Measurements from ENCODE around the gene C8G.

The C8G gene

DNA sequence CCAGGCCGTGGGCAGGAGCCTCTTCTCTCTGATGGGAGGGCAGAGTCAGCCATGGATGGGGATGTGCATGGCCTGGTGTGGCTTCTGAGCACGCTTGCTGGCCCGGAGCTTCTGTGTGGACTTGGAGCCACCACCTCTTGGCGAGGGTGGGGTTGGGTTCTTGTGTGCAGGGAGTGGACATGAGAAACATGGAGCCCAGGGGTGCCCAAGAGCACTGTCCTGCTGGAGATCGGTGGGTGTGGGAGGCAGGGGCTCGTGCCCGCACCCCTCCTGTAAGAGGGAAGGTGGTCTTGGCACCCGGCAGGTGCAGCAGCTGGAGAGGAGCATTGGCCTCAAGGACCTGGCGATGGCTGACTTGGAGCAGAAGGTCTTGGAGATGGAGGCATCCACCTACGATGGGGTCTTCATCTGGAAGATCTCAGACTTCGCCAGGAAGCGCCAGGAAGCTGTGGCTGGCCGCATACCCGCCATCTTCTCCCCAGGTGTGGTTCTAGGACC lies 24.3 kb upstream of the C8G start:
- Histone ChIP-seq H3K27ac (peak overlapping the region in 1 of 2 donors; percentile 35), H3K4me3 (no peak overlapping the region)
- no peak for DNase-seq (ENCODE audit: low spot score)
- TF ChIP-seq, protein P1, sequence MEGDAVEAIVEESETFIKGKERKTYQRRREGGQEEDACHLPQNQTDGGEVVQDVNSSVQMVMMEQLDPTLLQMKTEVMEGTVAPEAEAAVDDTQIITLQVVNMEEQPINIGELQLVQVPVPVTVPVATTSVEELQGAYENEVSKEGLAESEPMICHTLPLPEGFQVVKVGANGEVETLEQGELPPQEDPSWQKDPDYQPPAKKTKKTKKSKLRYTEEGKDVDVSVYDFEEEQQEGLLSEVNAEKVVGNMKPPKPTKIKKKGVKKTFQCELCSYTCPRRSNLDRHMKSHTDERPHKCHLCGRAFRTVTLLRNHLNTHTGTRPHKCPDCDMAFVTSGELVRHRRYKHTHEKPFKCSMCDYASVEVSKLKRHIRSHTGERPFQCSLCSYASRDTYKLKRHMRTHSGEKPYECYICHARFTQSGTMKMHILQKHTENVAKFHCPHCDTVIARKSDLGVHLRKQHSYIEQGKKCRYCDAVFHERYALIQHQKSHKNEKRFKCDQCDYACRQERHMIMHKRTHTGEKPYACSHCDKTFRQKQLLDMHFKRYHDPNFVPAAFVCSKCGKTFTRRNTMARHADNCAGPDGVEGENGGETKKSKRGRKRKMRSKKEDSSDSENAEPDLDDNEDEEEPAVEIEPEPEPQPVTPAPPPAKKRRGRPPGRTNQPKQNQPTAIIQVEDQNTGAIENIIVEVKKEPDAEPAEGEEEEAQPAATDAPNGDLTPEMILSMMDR (IDR thresholded peaks at IDR 0.05): no peak

DNA sequence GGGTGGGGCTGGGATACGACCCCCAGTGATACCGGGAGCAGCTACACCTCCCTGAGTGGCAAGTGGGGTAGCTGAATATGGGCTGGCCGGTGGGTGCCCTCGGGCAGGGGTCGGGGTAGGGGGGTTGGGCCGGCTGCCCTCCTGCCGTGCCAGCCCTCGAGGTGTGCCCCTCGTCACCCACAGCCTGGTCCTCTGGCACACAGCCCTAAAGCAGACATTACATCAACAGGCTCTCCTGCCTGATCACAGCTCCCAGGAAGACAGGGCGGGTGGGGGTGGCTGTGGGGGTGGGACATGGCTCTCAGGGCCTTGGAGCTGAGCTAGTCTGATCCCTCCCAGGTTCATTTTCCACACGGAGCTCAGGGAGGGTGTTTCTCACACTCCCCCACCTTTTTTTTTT lies 23.7 kb upstream of the C8G start:
- no peak overlapping the region for H3K4me3 ChIP-seq
- TF ChIP-seq, protein P1 (IDR thresholded peaks at IDR 0.05): no peak
- peak overlapping the region; percentile 35 to 56 for H3K27ac ChIP-seq
- no peak for DNase-seq (ENCODE audit: low spot score)

DNA sequence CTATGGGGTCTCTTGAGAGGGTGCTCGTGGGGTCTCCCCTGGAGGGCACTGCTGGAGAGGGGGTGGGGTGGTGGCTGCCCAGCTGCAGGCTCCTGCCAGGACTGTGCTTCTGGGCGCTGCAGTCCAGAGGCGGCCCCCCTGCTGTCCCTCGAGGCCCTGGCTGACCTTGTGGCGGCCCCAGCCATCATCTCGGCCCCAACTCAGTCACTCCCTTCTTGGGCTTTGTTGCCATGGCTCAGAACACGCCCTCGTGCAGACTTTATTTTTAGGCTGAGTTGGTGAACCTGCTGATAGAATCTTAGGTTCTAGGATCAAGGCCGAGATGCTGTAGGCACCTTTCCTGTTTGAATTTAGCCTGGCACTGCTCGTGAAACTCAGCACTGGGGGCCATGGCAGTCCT lies 23.3 kb upstream of the C8G start:
- no peak for DNase-seq (ENCODE audit: low spot score)
- no peak overlapping the region for H3K4me3 ChIP-seq
- peak overlapping the region; percentile 35 to 56 for H3K27ac ChIP-seq
- TF ChIP-seq, protein P1 (IDR thresholded peaks at IDR 0.05): no peak

DNA sequence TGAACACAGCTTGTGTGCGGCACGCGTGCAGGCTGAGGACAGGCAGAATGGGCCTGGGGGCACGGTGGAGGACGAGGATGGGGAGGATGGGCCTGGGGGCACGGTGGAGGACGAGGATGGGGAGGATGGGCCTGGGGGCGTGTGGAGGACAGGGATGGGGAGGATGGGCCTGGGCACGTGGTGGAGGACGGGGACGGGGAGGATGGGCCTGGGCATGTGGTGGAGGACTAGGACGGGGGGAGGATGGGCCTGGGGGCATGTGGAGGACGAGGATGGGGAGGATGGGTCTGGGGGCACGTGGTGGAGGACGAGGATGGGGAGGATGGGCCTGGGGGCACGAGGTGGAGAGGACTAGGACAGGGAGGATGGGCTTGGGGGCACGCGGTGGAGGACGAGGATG lies 22.5 kb upstream of the C8G start:
- Histone ChIP-seq H3K27ac (peak overlapping the region; percentile 35 to 56), H3K4me3 (no peak overlapping the region)
- DNase-seq (ENCODE audit: low spot score): no peak
- TF ChIP-seq, protein P1 (IDR thresholded peaks at IDR 0.05): no peak

DNA sequence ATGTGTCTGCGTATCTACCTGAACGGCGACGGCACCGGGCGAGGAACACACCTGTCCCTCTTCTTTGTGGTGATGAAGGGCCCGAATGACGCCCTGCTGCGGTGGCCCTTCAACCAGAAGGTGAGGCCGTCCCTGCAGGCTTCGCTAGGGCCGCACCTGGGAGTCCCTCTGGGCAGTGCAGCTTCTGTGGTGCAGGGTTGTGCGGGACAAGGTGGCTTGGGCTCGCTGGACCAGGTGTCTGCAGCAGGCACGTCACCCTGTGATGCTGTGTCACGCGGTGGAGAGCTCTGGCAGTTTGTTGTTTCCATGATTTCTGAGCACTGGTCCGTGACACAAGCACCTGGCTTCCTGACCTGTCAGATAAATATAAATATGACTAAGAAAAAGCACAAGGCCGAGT lies 21.2 kb upstream of the C8G start:
- H3K4me3 ChIP-seq: no peak overlapping the region
- no peak for DNase-seq (ENCODE audit: low spot score)
- no peak overlapping the region for H3K27ac ChIP-seq
- TF ChIP-seq, protein P1 (IDR thresholded peaks at IDR 0.05): no peak

DNA sequence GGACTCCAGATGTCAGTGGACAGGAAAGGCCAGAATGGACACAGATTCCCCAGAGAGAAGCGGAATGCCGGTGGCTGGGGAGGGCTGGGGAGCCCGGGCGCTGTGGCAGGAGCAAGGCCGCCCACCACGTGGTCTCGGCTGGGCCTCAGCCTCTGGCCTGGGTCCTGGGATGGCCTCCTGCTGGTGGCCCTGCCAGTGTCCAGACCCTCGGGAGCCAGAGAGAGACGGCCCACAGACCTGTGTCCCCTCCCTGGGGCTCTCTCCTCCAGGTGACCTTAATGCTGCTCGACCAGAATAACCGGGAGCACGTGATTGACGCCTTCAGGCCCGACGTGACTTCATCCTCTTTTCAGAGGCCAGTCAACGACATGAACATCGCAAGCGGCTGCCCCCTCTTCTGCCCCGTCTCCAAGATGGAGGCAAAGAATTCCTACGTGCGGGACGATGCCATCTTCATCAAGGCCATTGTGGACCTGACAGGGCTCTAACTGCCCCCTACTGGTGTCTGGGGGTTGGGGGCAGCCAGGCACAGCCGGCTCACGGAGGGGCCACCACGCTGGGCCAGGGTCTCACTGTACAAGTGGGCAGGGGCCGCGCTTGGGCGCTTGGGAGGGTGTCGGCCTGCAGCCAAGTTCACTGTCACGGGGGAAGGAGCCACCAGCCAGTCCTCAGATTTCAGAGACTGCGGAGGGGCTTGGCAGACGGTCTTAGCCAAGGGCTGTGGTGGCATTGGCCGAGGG lies 19.5 kb upstream of the C8G start:
- TF ChIP-seq, protein P1 (IDR thresholded peaks at IDR 0.05): no peak
- H3K4me3 ChIP-seq: no peak overlapping the region
- DNase-seq (ENCODE audit: low spot score): no peak
- peak overlapping the region in 1 of 2 donors; percentile 50 for H3K27ac ChIP-seq

DNA sequence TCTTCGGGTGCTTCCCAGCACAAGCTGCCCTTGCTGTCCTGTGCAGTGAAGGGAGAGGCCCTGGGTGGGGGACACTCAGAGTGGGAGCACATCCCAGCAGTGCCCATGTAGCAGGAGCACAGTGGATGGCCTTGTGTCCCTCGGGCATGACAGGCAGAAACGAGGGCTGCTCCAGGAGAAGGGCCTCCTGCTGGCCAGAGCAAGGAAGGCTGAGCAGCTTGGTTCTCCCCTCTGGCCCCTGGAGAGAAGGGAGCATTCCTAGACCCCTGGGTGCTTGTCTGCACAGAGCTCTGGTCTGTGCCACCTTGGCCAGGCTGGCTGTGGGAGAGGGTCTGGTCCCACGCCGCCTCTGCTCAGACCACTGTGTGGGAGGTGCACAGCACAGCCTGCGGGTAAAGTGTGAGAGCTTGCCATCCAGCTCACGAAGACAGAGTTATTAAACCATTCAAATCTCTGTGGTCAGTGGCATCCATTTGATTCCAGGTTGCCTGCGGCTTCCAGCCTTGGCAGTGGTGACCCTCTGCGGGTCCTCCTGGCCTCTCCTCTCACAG lies 18.8 kb upstream of the C8G start:
- no peak overlapping the region for H3K27ac ChIP-seq

More for the DNA sequence above, 18.8 kb upstream of the C8G start:
- TF ChIP-seq, protein P1 (IDR thresholded peaks at IDR 0.05): no peak
- DNase-seq (ENCODE audit: low spot score): no peak
- no peak overlapping the region for H3K4me3 ChIP-seq
